ENCODE measurements around the gene GSTM1.

GRCh38 chr1:109718495-109718894, 30.9 kb downstream of the GSTM1 start:
- TF ChIP-seq CTCF (IDR thresholded peaks at IDR 0.05) (peak in 3 of 6 experiments; percentile 49 to 61 (median 51)), POLR2A (IDR thresholded peaks at IDR 0.05) (no peak)

Measured in Peyer's patch (tissue), 4 donors.